Upper lobe of left lung (tissue), 6 donors: ENCODE data around the gene TAGLN. TPM values are rescaled to one million over a fixed set of nuclear protein-coding genes. Genes with fewer than 3 reads are reported as not detected.

ENCODE experiments used
- ATAC-seq, 2 donors: fragments of 200-7000 bp; cut with Tn5 transposase; one replicate each; pipeline ENCODE4 v1.9.1; 2022; ENCODE audit warnings: mild to moderate bottlenecking in 2 of 2, moderate library complexity in 2 of 2; ENCODE audit not compliant: low FRiP score in 2 of 2
- DNase-seq, 2 donors: peaks; one replicate each; pipeline ENCODE4 v3.0.0-alpha.2; 2019 to 2020
- H3K27ac ChIP-seq, 4 donors: fragments of 200-600 bp; sonication (generic); one replicate each; pipeline ENCODE4 v1.5.1; 2016 to 2019
- H3K27me3 ChIP-seq, 4 donors: fragments of 200-600 bp; sonication (generic); one replicate each; pipeline ENCODE4 v1.5.1; 2017 to 2019
- H3K36me3 ChIP-seq, 4 donors: fragments of 200-600 bp; sonication (generic); one replicate each; pipeline ENCODE4 v1.5.1; 2016 to 2019
- H3K4me1 ChIP-seq, 4 donors: fragments of 200-600 bp; sonication (generic); one replicate each; pipeline ENCODE4 v1.5.1; 2018 to 2019
- H3K4me3 ChIP-seq, 4 donors: fragments of 200-600 bp; sonication (generic); one replicate each; pipeline ENCODE4 v1.5.1; 2017 to 2019; ENCODE audit warnings: mild to moderate bottlenecking in 2 of 4, moderate library complexity in 1 of 4
- H3K9me3 ChIP-seq, 4 donors: fragments of 200-600 bp; sonication (generic); one replicate each; pipeline ENCODE4 v1.5.1; 2018 to 2019
- EP300 ChIP-seq, 4 donors: sonication (generic); formaldehyde crosslinking; IDR thresholded peaks; one replicate each; pipeline ENCODE4 v1.5.1; 2017; ENCODE audit warnings: antibody characterized with exemption in 4 of 4, control low read depth in 2 of 4
- POLR2A ChIP-seq, 4 donors: fragments of 450-650 bp; IDR thresholded peaks; one replicate each; pipeline ENCODE4 v1.5.1; 2016 to 2017; ENCODE audit warnings: antibody characterized with exemption in 4 of 4, mild to moderate bottlenecking in 2 of 4
- POLR2AphosphoS5 ChIP-seq, 2 donors: sonication (generic); formaldehyde crosslinking; IDR thresholded peaks; one replicate each; pipeline ENCODE4 v1.5.1; 2017; ENCODE audit warnings: antibody characterized with exemption in 2 of 2
- WGBS, 2 donors: methylation state at CpG; one replicate each; pipeline ENCODE4 v1.1.5; 2017 to 2018; 5-methylcytosine and 5-hydroxymethylcytosine counted together
- total RNA-seq, 6 donors: library from RNA; depleted of rRNA in 4 of 6; stranded (reverse); fragments of >200 nt in 4 of 6; gene quantifications; one replicate each; pipeline versions ENCODE4 v1.1.0 to v1.2.1, GENCODE V29; 2016 to 2021
- TF ChIP-seq, protein P1 (sequence below), 6 experiments: fragments of 450-650 bp in 4 of 6; fragments of 200-600 bp in 2 of 6; sonication (generic) in 2 of 6; IDR thresholded peaks; one replicate each; pipeline ENCODE4 v1.5.1; 2016 to 2019; ENCODE audit warnings: antibody characterized with exemption in 6 of 6
- donor health status: DM: no; HTN: no; CAD: no; lungs with moderate emphysema.
- donor health status: DM: no; HTN: yes; CAD: no; lungs with severe emphysema.

TAGLN gene
- total RNA-seq, 6 donors from 2014 or later = 105 to 608 (median 334) TPM

DNA sequence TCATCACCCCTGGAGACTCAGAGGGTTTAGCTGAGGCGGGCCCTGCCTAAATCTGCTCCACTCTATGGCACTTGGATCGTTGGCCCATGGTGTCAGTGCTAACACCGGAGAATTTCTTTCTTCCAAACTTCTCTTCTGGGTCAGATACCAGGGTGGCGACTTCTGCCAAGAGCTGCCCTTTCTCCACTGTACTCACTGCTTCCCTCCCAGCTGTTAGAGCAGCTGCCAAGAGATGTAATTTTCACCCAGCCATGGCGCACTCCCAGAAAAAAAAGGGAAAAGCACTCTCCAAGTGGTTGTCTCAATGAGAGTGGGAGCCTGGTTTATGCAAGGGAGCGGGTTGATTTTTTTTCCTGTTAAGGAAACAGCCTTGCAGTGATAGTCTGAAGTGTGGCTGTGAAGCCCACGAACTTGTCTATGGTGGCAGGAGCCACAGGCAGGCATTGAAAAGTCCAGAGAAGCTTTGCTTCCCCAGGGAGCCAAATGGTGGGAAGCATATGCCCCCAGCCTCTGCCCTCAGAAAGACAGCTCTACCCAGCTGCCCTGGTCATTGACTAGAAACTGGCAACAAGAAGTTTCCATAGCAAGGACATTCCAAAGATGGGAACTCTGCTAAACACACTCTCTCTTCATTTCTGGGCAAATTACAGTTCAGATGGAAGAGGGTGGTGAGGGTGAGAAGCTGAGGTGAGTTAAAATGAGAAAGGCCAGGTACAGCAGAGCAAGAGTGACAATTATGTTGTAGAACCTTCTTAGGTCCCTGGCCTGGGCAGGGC is 22.0 kb downstream of the TAGLN start:
- TF ChIP-seq POLR2A (IDR thresholded peaks at IDR 0.05) = no peak
- TF ChIP-seq, protein P1, sequence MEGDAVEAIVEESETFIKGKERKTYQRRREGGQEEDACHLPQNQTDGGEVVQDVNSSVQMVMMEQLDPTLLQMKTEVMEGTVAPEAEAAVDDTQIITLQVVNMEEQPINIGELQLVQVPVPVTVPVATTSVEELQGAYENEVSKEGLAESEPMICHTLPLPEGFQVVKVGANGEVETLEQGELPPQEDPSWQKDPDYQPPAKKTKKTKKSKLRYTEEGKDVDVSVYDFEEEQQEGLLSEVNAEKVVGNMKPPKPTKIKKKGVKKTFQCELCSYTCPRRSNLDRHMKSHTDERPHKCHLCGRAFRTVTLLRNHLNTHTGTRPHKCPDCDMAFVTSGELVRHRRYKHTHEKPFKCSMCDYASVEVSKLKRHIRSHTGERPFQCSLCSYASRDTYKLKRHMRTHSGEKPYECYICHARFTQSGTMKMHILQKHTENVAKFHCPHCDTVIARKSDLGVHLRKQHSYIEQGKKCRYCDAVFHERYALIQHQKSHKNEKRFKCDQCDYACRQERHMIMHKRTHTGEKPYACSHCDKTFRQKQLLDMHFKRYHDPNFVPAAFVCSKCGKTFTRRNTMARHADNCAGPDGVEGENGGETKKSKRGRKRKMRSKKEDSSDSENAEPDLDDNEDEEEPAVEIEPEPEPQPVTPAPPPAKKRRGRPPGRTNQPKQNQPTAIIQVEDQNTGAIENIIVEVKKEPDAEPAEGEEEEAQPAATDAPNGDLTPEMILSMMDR (IDR thresholded peaks at IDR 0.05) = no peak
- H3K36me3 ChIP-seq = peaks cover 19 to 99% (median 67%) of the 10 kb centered on the region in 4 donors
- H3K27ac ChIP-seq = peak overlapping the region; percentile 13 to 63 (median 46)
- ATAC-seq = peak in 1 of 2 donors; percentile 18
- no peak for DNase-seq
- 77 to 89% methylated on average over 5 to 7 of the region's 7 CpGs for whole genome bisulfite sequencing, 2 donors
- H3K27me3 ChIP-seq = no peaks in the 10 kb centered on the region
- H3K4me1 ChIP-seq = peaks cover 5 to 11% (median 10%) of the 10 kb centered on the region in 4 donors
- H3K4me3 ChIP-seq = no peak overlapping the region
- no peaks in the 10 kb centered on the region for H3K9me3 ChIP-seq

DNA sequence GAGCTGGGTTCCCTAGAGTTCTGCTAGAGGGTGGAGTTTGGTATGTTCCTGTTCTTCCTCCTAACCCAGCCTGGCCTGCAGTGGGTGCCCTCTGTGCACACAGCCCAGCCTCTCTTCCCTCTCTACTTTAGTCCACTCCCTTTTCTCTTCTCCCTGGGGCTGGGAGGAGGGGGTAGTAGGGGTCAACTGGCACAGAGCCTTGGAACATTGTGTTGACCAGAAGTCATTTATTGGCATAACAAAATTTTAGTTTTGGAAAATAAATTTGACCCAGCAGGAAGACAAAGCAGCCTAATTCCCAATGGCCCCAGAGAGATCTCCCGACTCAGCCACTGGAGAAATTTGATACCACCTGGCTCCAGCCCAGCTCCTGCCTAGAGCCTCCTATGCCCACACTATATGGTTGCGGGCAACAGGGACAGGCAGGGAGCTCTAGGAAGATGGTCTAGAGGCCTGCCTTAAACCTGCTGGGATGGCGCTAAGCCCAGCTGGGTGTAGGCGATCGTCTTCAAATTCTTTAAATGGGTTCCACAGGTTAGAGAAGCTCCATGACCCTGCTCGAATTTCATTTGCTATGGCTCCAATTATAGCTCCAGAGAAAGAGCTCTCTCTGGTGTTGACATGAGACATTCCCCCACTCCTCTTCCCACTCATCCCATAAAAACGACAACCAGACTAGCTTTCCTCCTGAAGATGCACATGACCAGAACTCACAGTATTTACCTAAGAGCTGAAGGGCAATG is 22.8 kb downstream of the TAGLN start:
- Histone ChIP-seq H3K27me3 (no peaks in the 10 kb centered on the region), H3K36me3 (peaks cover 19 to 96% (median 68%) of the 10 kb centered on the region in 4 donors), H3K4me1 (peaks cover 5 to 11% (median 10%) of the 10 kb centered on the region in 4 donors), H3K4me3 (no peak overlapping the region), H3K9me3 (no peaks in the 10 kb centered on the region), H3K27ac (peak overlapping the region; percentile 13 to 63 (median 46))
- TF ChIP-seq POLR2A (IDR thresholded peaks at IDR 0.05) (no peak), POLR2AphosphoS5 (IDR thresholded peaks at IDR 0.05) (no peak), EP300 (IDR thresholded peaks at IDR 0.05) (no peak)
- TF ChIP-seq, protein P1 (IDR thresholded peaks at IDR 0.05) = no peak
- WGBS, 2 donors = 77 to 82% methylated on average over 6 to 7 of the region's 7 CpGs
- DNase-seq (no peak), ATAC-seq (peak; percentile 31 to 66)

DNA sequence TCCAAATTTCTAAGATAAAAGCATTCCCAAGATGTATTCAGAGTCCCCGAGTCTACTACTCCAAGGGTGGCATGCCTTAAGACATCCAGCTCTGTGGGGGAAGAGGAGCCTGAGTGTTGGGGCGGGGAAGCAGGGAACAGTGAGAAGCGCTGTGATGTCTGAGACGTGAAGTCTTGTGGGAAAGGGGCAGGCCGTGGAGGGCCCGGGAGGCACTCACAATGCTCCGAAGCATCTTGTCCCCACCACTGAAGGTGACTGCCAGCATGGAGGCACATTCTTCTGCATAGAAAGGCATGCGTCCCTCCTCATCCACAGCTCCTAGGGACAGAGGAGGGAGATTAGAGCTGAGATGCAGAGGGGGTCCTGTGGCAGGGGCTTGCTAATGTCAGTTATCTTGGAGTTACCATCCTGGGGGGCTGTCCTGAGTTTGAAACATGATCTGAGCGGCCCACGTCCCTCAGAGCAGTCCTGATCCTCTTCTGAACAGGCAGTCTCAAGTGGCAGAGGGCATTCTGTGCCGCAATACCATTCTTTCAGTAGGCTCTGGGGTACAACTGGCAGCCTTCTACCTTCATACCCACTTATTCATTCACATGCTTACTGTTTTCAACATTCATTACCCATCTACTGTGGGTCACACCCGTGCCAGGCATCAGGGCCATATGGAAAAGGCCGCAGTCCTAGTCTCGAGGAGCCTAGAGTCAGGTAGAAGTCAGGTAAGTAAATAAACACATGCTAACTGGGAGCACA is 24.0 kb downstream of the TAGLN start:
- ATAC-seq (no peak), DNase-seq (no peak)
- 95% methylated on average over 12 to 13 of the region's 14 CpGs for WGBS, 2 donors
- TF ChIP-seq POLR2A (IDR thresholded peaks at IDR 0.05) (no peak), EP300 (IDR thresholded peaks at IDR 0.05) (no peak), POLR2AphosphoS5 (IDR thresholded peaks at IDR 0.05) (no peak)
- TF ChIP-seq, protein P1 (IDR thresholded peaks at IDR 0.05) = no peak
- no peaks in the 10 kb centered on the region for H3K9me3 ChIP-seq
- H3K4me1 ChIP-seq = peaks cover 5 to 11% (median 10%) of the 10 kb centered on the region in 4 donors
- no peaks in the 10 kb centered on the region for H3K27me3 ChIP-seq
- H3K36me3 ChIP-seq = peaks cover 24 to 96% (median 68%) of the 10 kb centered on the region in 4 donors
- H3K27ac ChIP-seq = peak overlapping the region in 3 of 4 donors; percentile 2 to 63 (median 29)
- no peak overlapping the region for H3K4me3 ChIP-seq

DNA sequence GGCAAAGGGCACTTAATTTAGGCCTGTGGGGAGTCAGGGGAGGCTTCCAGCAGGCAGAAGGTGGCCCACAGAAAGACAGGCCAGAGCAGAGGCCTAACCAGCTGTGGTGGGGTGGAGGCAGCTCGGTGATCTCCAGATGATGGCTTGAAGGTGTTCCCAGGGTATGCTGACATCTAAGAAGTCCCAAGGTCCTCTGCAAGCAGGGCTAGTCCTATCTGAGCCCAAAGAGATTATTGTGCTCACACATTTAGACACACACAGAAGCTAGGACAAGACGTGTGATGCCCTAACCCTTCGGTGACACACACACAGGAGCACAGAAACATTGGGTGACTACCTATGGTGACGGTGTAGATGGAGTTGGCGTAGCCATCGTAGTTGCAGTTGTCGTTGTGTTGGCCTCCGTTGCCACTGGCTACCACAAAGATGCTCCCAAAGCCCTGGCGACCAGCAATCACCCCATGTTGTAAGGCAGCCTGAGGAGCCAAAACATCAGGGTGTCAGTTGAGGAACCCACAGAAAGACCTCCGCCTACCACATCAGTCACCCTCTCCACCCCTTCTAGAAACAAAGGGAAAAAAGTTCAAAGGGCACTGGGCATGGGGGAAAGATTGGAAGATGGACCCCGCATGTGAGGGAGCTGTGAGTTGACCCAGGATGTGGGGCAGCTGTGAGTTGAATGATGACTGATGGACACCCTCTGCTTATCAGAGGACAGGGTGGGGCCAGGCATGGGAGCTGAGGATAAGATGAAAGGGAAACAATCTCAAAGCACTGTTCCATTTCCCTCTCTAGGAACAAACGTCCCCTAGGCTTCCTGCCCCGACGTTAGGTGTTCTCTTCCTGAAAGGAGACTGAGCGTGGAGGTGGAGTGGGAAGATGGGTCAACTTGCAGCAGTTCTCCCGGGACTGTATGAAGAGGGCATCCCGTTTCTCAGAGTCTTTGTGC is 24.8 kb downstream of the TAGLN start:
- Histone ChIP-seq H3K4me1 (peaks cover 5 to 11% (median 10%) of the 10 kb centered on the region in 4 donors), H3K36me3 (peaks cover 17 to 96% (median 65%) of the 10 kb centered on the region in 4 donors), H3K27ac (peak overlapping the region in 1 of 4 donors; percentile 2), H3K4me3 (no peak overlapping the region), H3K27me3 (no peaks in the 10 kb centered on the region), H3K9me3 (no peaks in the 10 kb centered on the region)
- no peak for TF ChIP-seq EP300 (IDR thresholded peaks at IDR 0.05)
- no peak for TF ChIP-seq POLR2A (IDR thresholded peaks at IDR 0.05)
- TF ChIP-seq, protein P1 (IDR thresholded peaks at IDR 0.05) = no peak
- TF ChIP-seq POLR2AphosphoS5 (IDR thresholded peaks at IDR 0.05) = no peak
- WGBS, 2 donors = 85 to 86% methylated on average over 15 to 17 of the region's 17 CpGs
- DNase-seq (no peak), ATAC-seq (no peak)
